SK-N-MC (cell line): ENCODE data around the gene RHCG.

ENCODE experiments used
- EZH2 ChIP-seq: fragments of 200-600 bp; sonication (generic); IDR thresholded peaks from one replicate; pipeline ENCODE4 v1.6.1; 2017; ENCODE audit warnings: antibody characterized with exemption
- FOXP2 ChIP-seq: optimal IDR thresholded peaks from 2 replicates; pipeline ENCODE3; 2011; ENCODE audit warnings: mild to moderate bottlenecking, moderate library complexity; ENCODE audit not compliant: insufficient read depth; ENCODE audit errors: extremely low read length, control extremely low read depth
- POLR2AphosphoS5 ChIP-seq: IDR thresholded peaks from 2 replicates; pipeline ENCODE4 v1.6.1; 2012; ENCODE audit warnings: mild to moderate bottlenecking, low read depth, low read length, borderline replicate concordance

- TF ChIP-seq EZH2 = no peak
- no peak for TF ChIP-seq POLR2AphosphoS5
- TF ChIP-seq FOXP2 = no peak
These were observed 18.8 kb downstream of the RHCG start for GRCh38 chr15:89477411-89478242.
